Stimulated activated CD8-positive, alpha-beta memory T cell treated with anti-CD3 and anti-CD28 coated beads, Interleukin-15, amount 100 ng/mL, for 1 hour (primary cell): ENCODE data around the gene DPCD.

ENCODE experiments used
- DNase-seq: peaks from one replicate; pipeline ENCODE4 v3.0.0-alpha.2; 2020; ENCODE audit warnings: low read depth

The DPCD gene

GRCh38 chr10:101587725-101588653, at the start of gene DPCD, which contains the start of gene POLL:
Gene DPCD, plus strand, starts transcription at chr10:101588321. Its CDS starts 16 bp downstream, at chr10:101588337.
Gene POLL, minus strand, starts transcription at chr10:101588257. Its CDS starts 897 bp downstream, at chr10:101587360.
- DNase-seq = peak; percentile 87

GRCh38 chr10:101538446-101538845, 49.7 kb upstream of the DPCD start:
- no peak for DNase-seq

GRCh38 chr10:101545898-101546297, 42.2 kb upstream of the DPCD start:
- no peak for DNase-seq

- DNase-seq = no peak
Measured at GRCh38 chr10:101550965-101551364, 37.2 kb upstream of the DPCD start.

- no peak for DNase-seq
Measured at GRCh38 chr10:101552442-101552841, 35.7 kb upstream of the DPCD start.

GRCh38 chr10:101557541-101557940, 30.6 kb upstream of the DPCD start:
- no peak for DNase-seq

GRCh38 chr10:101558204-101558603, 29.9 kb upstream of the DPCD start:
- no peak for DNase-seq

GRCh38 chr10:101558671-101559595, 29.2 kb upstream of the DPCD start:
- no peak for DNase-seq

- DNase-seq = no peak
Measured at GRCh38 chr10:101559596-101560297, 28.4 kb upstream of the DPCD start.

GRCh38 chr10:101560298-101561067, 27.6 kb upstream of the DPCD start:
- no peak for DNase-seq

GRCh38 chr10:101561068-101561915, 26.8 kb upstream of the DPCD start:
- no peak for DNase-seq

- no peak for DNase-seq
Measured at GRCh38 chr10:101562231-101562630, 25.9 kb upstream of the DPCD start.

GRCh38 chr10:101563007-101563406, 25.1 kb upstream of the DPCD start:
- no peak for DNase-seq

GRCh38 chr10:101563497-101564040, 24.6 kb upstream of the DPCD start:
- no peak for DNase-seq

- no peak for DNase-seq
Measured at GRCh38 chr10:101564490-101564991, 23.6 kb upstream of the DPCD start.

- DNase-seq = no peak
Measured at GRCh38 chr10:101565370-101565900, 22.7 kb upstream of the DPCD start.

GRCh38 chr10:101565936-101566332, 22.2 kb upstream of the DPCD start:
- no peak for DNase-seq

- no peak for DNase-seq
Measured at GRCh38 chr10:101566333-101567164, 21.6 kb upstream of the DPCD start.
